Measurements from ENCODE around the gene NUP62. TPM values are rescaled to one million over a fixed set of nuclear protein-coding genes. Genes with fewer than 3 reads are reported as not detected.
A peak's percentile ranks its signal among the peaks of the same experiment; 100 is the strongest.

The NUP62 gene
- total and polyA plus RNA-seq, 10 donors, result 17.3 to 60.9 (median 46.1) TPM

- H3K27ac ChIP-seq, result peak overlapping the region; percentile 96 to 100 (median 99)
- 0 to 2% (median 1%) methylated on average over 18 to 28 of the region's 28 CpGs for WGBS, 5 donors
- H3K27me3 ChIP-seq (replicated peaks in 1 of 7), result no peaks in the 10 kb centered on the region
- peak; percentile 94 for DNase-seq
- H3K36me3 ChIP-seq, result peaks cover 9 to 61% (median 19%) of the 10 kb centered on the region in 6 donors
- no peak for TF ChIP-seq POLR2A (IDR thresholded peaks at IDR 0.05)
- peak in 2 of 3 donors; percentile 21 to 23 for TF ChIP-seq POLR2AphosphoS5 (IDR thresholded peaks at IDR 0.05)
- H3K9me3 ChIP-seq, result no peaks in the 10 kb centered on the region
- peaks cover 10 to 73% (median 37%) of the 10 kb centered on the region in 6 donors for H3K4me1 ChIP-seq
- intact Hi-C loops (cut with DNase I; ENCODE audit: low total_unique reads), result no loop called here
- peak overlapping the region; percentile 54 to 87 (median 76) for H3K4me3 ChIP-seq
Observed at GRCh38 chr19:49875857-49876421, 53.4 kb downstream of the NUP62 start.

- H3K4me1 ChIP-seq, result peaks cover 16 to 80% (median 43%) of the 10 kb centered on the region in 6 donors
- TF ChIP-seq CTCF (IDR thresholded peaks at IDR 0.05 in 8 of 11, conservative IDR thresholded peaks at IDR 0.05 in 3 of 11) (no peak), POLR2A (IDR thresholded peaks at IDR 0.05) (no peak), POLR2AphosphoS5 (IDR thresholded peaks at IDR 0.05) (no peak)
- intact Hi-C loops (cut with DNase I; ENCODE audit: low total_unique reads), result no loop called here
- no peaks in the 10 kb centered on the region for H3K9me3 ChIP-seq
- peaks cover 3 to 58% (median 11%) of the 10 kb centered on the region in 6 donors for H3K36me3 ChIP-seq
- peak overlapping the region in 6 of 8 donors; percentile 96 to 100 (median 99) for H3K27ac ChIP-seq
- 88 to 91% (median 91%) methylated on average over 4 of the region's 4 CpGs for WGBS, 5 donors
- no peak for DNase-seq
- H3K27me3 ChIP-seq (replicated peaks in 1 of 7), result no peaks in the 10 kb centered on the region
- peak overlapping the region in 4 of 8 donors; percentile 79 to 87 (median 86) for H3K4me3 ChIP-seq
Observed at GRCh38 chr19:49875177-49875576, 54.1 kb downstream of the NUP62 start.

- TF ChIP-seq POLR2AphosphoS5 (IDR thresholded peaks at IDR 0.05) (no peak), POLR2A (IDR thresholded peaks at IDR 0.05) (no peak), CTCF (IDR thresholded peaks at IDR 0.05 in 8 of 11, conservative IDR thresholded peaks at IDR 0.05 in 3 of 11) (no peak)
- H3K4me3 ChIP-seq, result no peak overlapping the region
- 88 to 96% (median 92%) methylated on average over 10 to 11 of the region's 11 CpGs for WGBS, 5 donors
Observed at GRCh38 chr19:49874503-49875157, 54.7 kb downstream of the NUP62 start.

GRCh38 chr19:49873834-49874233 is 55.5 kb downstream of the NUP62 start:
- Histone ChIP-seq H3K27me3 (replicated peaks in 1 of 7) (no peaks in the 10 kb centered on the region), H3K4me1 (peaks cover 19 to 76% (median 46%) of the 10 kb centered on the region in 6 donors), H3K27ac (peak overlapping the region in 2 of 8 donors; percentile 8 to 99), H3K36me3 (peaks cover 0 to 44% (median 2%) of the 10 kb centered on the region in 6 donors), H3K9me3 (no peaks in the 10 kb centered on the region), H3K4me3 (no peak overlapping the region)
- DNase-seq, result no peak
- intact Hi-C loops (cut with DNase I; ENCODE audit: low total_unique reads), result no loop called here
- TF ChIP-seq POLR2AphosphoS5 (IDR thresholded peaks at IDR 0.05), result no peak
- TF ChIP-seq CTCF (IDR thresholded peaks at IDR 0.05 in 8 of 11, conservative IDR thresholded peaks at IDR 0.05 in 3 of 11), result no peak
- TF ChIP-seq POLR2A (IDR thresholded peaks at IDR 0.05), result no peak
- 87 to 94% (median 89%) methylated on average over 10 of the region's 10 CpGs for WGBS, 5 donors

More at GRCh38 chr19:49874503-49875157, 54.7 kb downstream of the NUP62 start:
- intact Hi-C loops (cut with DNase I; ENCODE audit: low total_unique reads), result no loop called here
- Histone ChIP-seq H3K36me3 (peaks cover 0 to 52% (median 6%) of the 10 kb centered on the region in 6 donors), H3K4me1 (peaks cover 19 to 79% (median 45%) of the 10 kb centered on the region in 6 donors), H3K27me3 (replicated peaks in 1 of 7) (no peaks in the 10 kb centered on the region), H3K27ac (peak overlapping the region in 3 of 8 donors; percentile 99 to 100 (median 99)), H3K9me3 (no peaks in the 10 kb centered on the region)
- no peak for DNase-seq

Measured in spleen (tissue), 11 donors.